ENCODE results near the gene CDV3.

GRCh38 chr3:133525435-133525834, 48.1 kb upstream of the CDV3 start:
- TF ChIP-seq SIN3A (IDR thresholded peaks at IDR 0.05; ENCODE audit: borderline replicate concordance, insufficient read depth, low read length), result no peak
- TF ChIP-seq TAF1 (IDR thresholded peaks at IDR 0.05; ENCODE audit: borderline replicate concordance, insufficient read depth, low read length), result no peak

Data from PFSK-1 (cell line).